Thyroid gland (tissue), 4 donors: Measurements from ENCODE around the gene IFITM10. TPM values are rescaled to one million over a fixed set of nuclear protein-coding genes. Genes with fewer than 3 reads are reported as not detected.

Experiments used
- DNase-seq, 2 donors: peaks; one replicate each; pipeline ENCODE4 v3.0.0-alpha.2; 2019
- H3K27ac ChIP-seq, 3 donors: fragments of 200-600 bp; sonication (generic); 1 replicate in 2 of 3; 2 replicates in 1 of 3; pipeline ENCODE4 v1.5.1; 2016 to 2019; ENCODE audit warnings: mild to moderate bottlenecking in 1 of 3, moderate library complexity in 1 of 3
- H3K27me3 ChIP-seq: fragments of 200-600 bp; sonication (generic); one replicate; pipeline ENCODE4 v1.5.1; 2019
- H3K36me3 ChIP-seq, 2 donors: fragments of 200-600 bp; sonication (generic); one replicate each; pipeline ENCODE4 v1.5.1; 2016 to 2019
- H3K4me1 ChIP-seq, 2 donors: fragments of 200-600 bp; sonication (generic); one replicate each; pipeline ENCODE4 v1.5.1; 2017 to 2019
- H3K4me3 ChIP-seq, 3 donors: fragments of 200-600 bp; sonication (generic); replicated peaks in 1 of 3; 1 replicate in 2 of 3; 2 replicates in 1 of 3; pipeline ENCODE4 v1.5.1; 2016; ENCODE audit warnings: mild to moderate bottlenecking in 1 of 3
- H3K9me3 ChIP-seq: fragments of 200-600 bp; sonication (generic); one replicate; pipeline ENCODE4 v1.5.1; 2017
- CTCF ChIP-seq, 6 experiments: fragments of 200-600 bp in 3 of 6; fragments of 450-650 bp in 3 of 6; sonication (generic) in 3 of 6; IDR thresholded peaks; one replicate each; pipeline ENCODE4 v1.5.1; 2016 to 2019; ENCODE audit warnings: antibody characterized with exemption in 6 of 6, mild to moderate bottlenecking in 2 of 6, inconsistent platforms in 1 of 6, moderate library complexity in 1 of 6
- POLR2A ChIP-seq, 2 donors: fragments of 450-650 bp; IDR thresholded peaks; one replicate each; pipeline ENCODE4 v1.6.1; 2017; ENCODE audit warnings: antibody characterized with exemption in 2 of 2, mild to moderate bottlenecking in 2 of 2, moderate library complexity in 1 of 2
- WGBS, 2 donors: methylation state at CpG; one replicate each; pipeline ENCODE4 v1.1.5; 2017; 5-methylcytosine and 5-hydroxymethylcytosine counted together
- intact Hi-C: fragments of 100-400 bp; cut with DNase I; formaldehyde crosslinking; loops from one replicate; pipeline ENCODE4 v1.15.1; 2023
- total RNA-seq, 4 donors: library from RNA; depleted of rRNA; stranded (reverse); fragments of >200 nt; gene quantifications; one replicate each; pipeline ENCODE4 v1.2.3, GENCODE V29; 2016

Gene IFITM10
- total RNA-seq, 4 donors from 2014 or later, result 0.22 to 126 (median 1.5) TPM; not detected in 1

GRCh38 chr11:1783725-1784529 lies 33.5 kb upstream of the IFITM10 start:
- no peak overlapping the region for H3K4me3 ChIP-seq
- no peaks in the 10 kb centered on the region for H3K9me3 ChIP-seq
- no peaks in the 10 kb centered on the region for H3K36me3 ChIP-seq
- no peak for TF ChIP-seq POLR2A (IDR thresholded peaks at IDR 0.05)
- no peak for TF ChIP-seq CTCF (IDR thresholded peaks at IDR 0.05)
- intact Hi-C loops, result no loop called here
- DNase-seq, result no peak
- H3K27me3 ChIP-seq, result no peaks in the 10 kb centered on the region
- 76 to 79% methylated on average over 17 to 22 of the region's 24 CpGs for WGBS, 2 donors
- H3K4me1 ChIP-seq, result no peaks in the 10 kb centered on the region
- no peak overlapping the region for H3K27ac ChIP-seq

GRCh38 chr11:1782831-1783724 lies 32.7 kb upstream of the IFITM10 start:
- Histone ChIP-seq H3K36me3 (no peaks in the 10 kb centered on the region), H3K9me3 (no peaks in the 10 kb centered on the region), H3K4me1 (no peaks in the 10 kb centered on the region), H3K27me3 (no peaks in the 10 kb centered on the region), H3K27ac (no peak overlapping the region), H3K4me3 (no peak overlapping the region)
- WGBS, 2 donors, result 72 to 76% methylated on average over 18 to 19 of the region's 20 CpGs
- DNase-seq, result no peak
- no peak for TF ChIP-seq POLR2A (IDR thresholded peaks at IDR 0.05)
- TF ChIP-seq CTCF (IDR thresholded peaks at IDR 0.05), result no peak
- intact Hi-C loops, result no loop called here

- Histone ChIP-seq H3K27ac (no peak overlapping the region), H3K4me3 (no peak overlapping the region), H3K9me3 (no peaks in the 10 kb centered on the region), H3K36me3 (no peaks in the 10 kb centered on the region), H3K4me1 (no peaks in the 10 kb centered on the region), H3K27me3 (no peaks in the 10 kb centered on the region)
- intact Hi-C loops, result no loop called here
- WGBS, 2 donors, result 80 to 84% methylated on average over 9 to 11 of the region's 13 CpGs
- no peak for TF ChIP-seq CTCF (IDR thresholded peaks at IDR 0.05)
- TF ChIP-seq POLR2A (IDR thresholded peaks at IDR 0.05), result no peak
- no peak for DNase-seq
These were observed 31.7 kb upstream of the IFITM10 start for GRCh38 chr11:1782031-1782590.

GRCh38 chr11:1781593-1781975 lies 31.2 kb upstream of the IFITM10 start:
- H3K36me3 ChIP-seq, result no peaks in the 10 kb centered on the region
- no peaks in the 10 kb centered on the region for H3K27me3 ChIP-seq
- no peak for TF ChIP-seq CTCF (IDR thresholded peaks at IDR 0.05)
- H3K27ac ChIP-seq, result no peak overlapping the region
- no peaks in the 10 kb centered on the region for H3K9me3 ChIP-seq
- no peaks in the 10 kb centered on the region for H3K4me1 ChIP-seq
- 73 to 77% methylated on average over 7 to 9 of the region's 9 CpGs for WGBS, 2 donors
- H3K4me3 ChIP-seq, result no peak overlapping the region
- intact Hi-C loops, result no loop called here
- no peak for DNase-seq
